Measurements from ENCODE around the gene NUDCD3. TPM values are rescaled to one million over a fixed set of nuclear protein-coding genes. Genes with fewer than 3 reads are reported as not detected.
"Not testable (repeated sequence)": the region's sequence is repeated elsewhere in the genome, so short reads cannot be mapped to it uniquely, and the experiment has no call there.

Gene NUDCD3
- total and polyA plus RNA-seq, 2 of the 8 experiments (the other 6 are each of a cell fraction or from before 2014, with no cell fraction given), result 35.2 to 93.7 TPM

- H2BK20ac ChIP-seq (ENCODE audit: low read length); H3K27me3 ChIP-seq (replicated peaks in 1 of 4; ENCODE audit: control insufficient read depth in 3 of 4, extremely low read depth in 1 of 4, insufficient read depth in 3 of 4, low read length in 3 of 4); H2BK5ac ChIP-seq (ENCODE audit: low read depth, low read length); H4K91ac ChIP-seq (replicated peaks; ENCODE audit: insufficient read length, low read length); H3K36me3 ChIP-seq (ENCODE audit: control insufficient read depth in 2 of 4, insufficient read depth in 4 of 4, low read length in 3 of 4); H3K79me2 ChIP-seq (ENCODE audit: control insufficient read depth in 1 of 2, insufficient read depth in 2 of 2, low read length in 2 of 2); H2BK12ac ChIP-seq (ENCODE audit: low read depth, low read length); DNase-seq (ENCODE audit: low read depth in 1 of 2, low spot score in 2 of 2); H3K4me1 ChIP-seq (replicated peaks in 1 of 4; ENCODE audit: control insufficient read depth in 3 of 4, insufficient read depth in 4 of 4, low read length in 3 of 4); H3K23me2 ChIP-seq (ENCODE audit: low read depth, low read length); H3K79me1 ChIP-seq (ENCODE audit: low read depth, low read length); H4K8ac ChIP-seq (ENCODE audit: extremely low read depth, insufficient read depth, low read length); H2AFZ ChIP-seq (ENCODE audit: low read length); H3K4ac ChIP-seq (replicated peaks; ENCODE audit: insufficient read length, low read depth, low read length); H3K4me3 ChIP-seq (ENCODE audit: extremely low read depth in 1 of 4, insufficient read depth in 2 of 4, low read depth in 3 of 4, low read length in 4 of 4); H2BK120ac ChIP-seq (replicated peaks; ENCODE audit: low read depth, low read length); H3K9ac ChIP-seq (replicated peaks in 1 of 4; ENCODE audit: extremely low read depth in 1 of 4, low read depth in 3 of 4, low read length in 3 of 4); H3K4me2 ChIP-seq (ENCODE audit: insufficient read depth in 1 of 2, low read depth in 2 of 2, low read length in 2 of 2); H3K23ac ChIP-seq (ENCODE audit: insufficient read length); H3K14ac ChIP-seq (ENCODE audit: insufficient read length); POLR2A ChIA-PET (ENCODE audit: partially characterized antibody); H3K18ac ChIP-seq (ENCODE audit: extremely low read depth, low read length); H2BK15ac ChIP-seq (ENCODE audit: low read length); H4K20me1 ChIP-seq (replicated peaks in 1 of 2; ENCODE audit: control insufficient read depth in 1 of 2, insufficient read depth in 2 of 2, low read length in 2 of 2); H2AK5ac ChIP-seq (ENCODE audit: low read depth, low read length); H3K27ac ChIP-seq (ENCODE audit: low read depth, low read length); H3K9me3 ChIP-seq (ENCODE audit: insufficient read depth in 2 of 2, low read depth in 1 of 2, low read length in 1 of 2); H4K5ac ChIP-seq (ENCODE audit: insufficient read length, low read depth, low read length); H3K56ac ChIP-seq (replicated peaks; ENCODE audit: insufficient read length, low read depth, low read length): not testable (repeated sequence)
- 76% methylated on average over 3 of the region's 3 CpGs; no CpG with 5 or more reads in 1 of the 2 experiments for WGBS, 2 experiments (ENCODE audit: extremely low coverage in 1 of 2, insufficient coverage in 1 of 2, insufficient read length in 1 of 2, insufficient replicate concordance in 2 of 2, low coverage in 1 of 2, low lambda C conversion rate in 2 of 2, missing lambda C conversion rate in 1 of 2)
- CTCF ChIA-PET (ENCODE audit: partially characterized antibody), result interaction anchor here (0.7 kb wide), 1 partner anchor 66 kb away, joined by 3 read pairs; no protein-coding TSS in a partner anchor
- peak; percentile 55 for FAIRE-seq
These were observed 16.3 kb upstream of the NUDCD3 start for GRCh38 chr7:44506592-44507288.

All from H1 (cell line).